Subcutaneous abdominal adipose tissue (tissue), 5 donors: ENCODE measurements around the gene EFCC1.

Experiments
- H3K27ac ChIP-seq: one replicate; pipeline ENCODE4 v1.7.0; 2013; ENCODE audit warnings: low read depth, mild to moderate bottlenecking, inconsistent platforms, low read length, moderate library complexity
- H3K27me3 ChIP-seq, 5 donors: one replicate each; pipeline ENCODE4 v1.7.0; 2013; ENCODE audit warnings: low read length in 5 of 5, inconsistent platforms in 1 of 5; ENCODE audit not compliant: control insufficient read depth in 5 of 5, insufficient read depth in 4 of 5
- H3K36me3 ChIP-seq, 5 donors: one replicate each; pipeline ENCODE4 v1.7.0; 2013; ENCODE audit warnings: low read length in 5 of 5; ENCODE audit not compliant: control insufficient read depth in 5 of 5, insufficient read depth in 5 of 5
- H3K4me1 ChIP-seq, 5 donors: one replicate each; pipeline ENCODE4 v1.7.0; 2013; ENCODE audit warnings: low read length in 5 of 5, mild to moderate bottlenecking in 3 of 5, moderate library complexity in 1 of 5; ENCODE audit not compliant: control insufficient read depth in 5 of 5, insufficient read depth in 5 of 5
- H3K4me3 ChIP-seq, 5 donors: one replicate each; pipeline ENCODE4 v1.7.0; 2013; ENCODE audit warnings: low read length in 5 of 5, low read depth in 1 of 5
- H3K9ac ChIP-seq, 5 donors: one replicate each; pipeline ENCODE4 v1.7.0; 2013; ENCODE audit warnings: low read length in 5 of 5, mild to moderate bottlenecking in 4 of 5, moderate library complexity in 3 of 5
- H3K9me3 ChIP-seq, 5 donors: one replicate each; pipeline ENCODE4 v1.7.0; 2013; ENCODE audit warnings: low read length in 5 of 5; ENCODE audit not compliant: control insufficient read depth in 5 of 5
- donor health status: healthy.
- donor health status: healthy.
- donor health status: healthy.
- donor health status: healthy.
- donor health status: healthy.

Gene EFCC1

DNA sequence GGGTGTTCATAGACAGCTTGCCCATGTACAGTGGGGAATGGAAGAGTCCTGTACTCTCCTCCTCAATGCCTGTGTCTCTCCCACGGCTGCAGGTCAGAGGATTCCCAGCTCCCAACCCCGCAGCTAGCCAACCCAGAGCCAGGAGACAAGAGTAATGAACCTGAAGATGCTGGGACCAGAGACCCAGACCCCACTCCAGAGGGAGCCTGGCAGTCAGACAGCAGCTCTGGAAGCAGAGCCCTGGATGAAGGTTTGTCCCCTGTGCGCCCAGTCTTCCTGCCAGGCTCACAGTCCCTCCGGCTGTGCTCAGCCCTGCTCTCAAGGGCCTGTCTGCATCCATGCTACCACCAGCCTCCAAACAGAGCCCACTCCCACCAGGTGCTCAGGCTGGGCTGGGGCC, 29.5 kb downstream of the EFCC1 start:
- H3K9ac ChIP-seq: no peak overlapping the region
- no peaks in the 10 kb centered on the region for H3K27me3 ChIP-seq
- peaks cover 5 to 22% (median 18%) of the 10 kb centered on the region in 5 donors for H3K4me1 ChIP-seq
- no peak overlapping the region for H3K4me3 ChIP-seq
- peaks cover 0 to 7% (median 0%) of the 10 kb centered on the region in 5 donors for H3K36me3 ChIP-seq
- H3K9me3 ChIP-seq: peaks cover 0 to 7% (median 3%) of the 10 kb centered on the region in 5 donors
- no peak overlapping the region for H3K27ac ChIP-seq

DNA sequence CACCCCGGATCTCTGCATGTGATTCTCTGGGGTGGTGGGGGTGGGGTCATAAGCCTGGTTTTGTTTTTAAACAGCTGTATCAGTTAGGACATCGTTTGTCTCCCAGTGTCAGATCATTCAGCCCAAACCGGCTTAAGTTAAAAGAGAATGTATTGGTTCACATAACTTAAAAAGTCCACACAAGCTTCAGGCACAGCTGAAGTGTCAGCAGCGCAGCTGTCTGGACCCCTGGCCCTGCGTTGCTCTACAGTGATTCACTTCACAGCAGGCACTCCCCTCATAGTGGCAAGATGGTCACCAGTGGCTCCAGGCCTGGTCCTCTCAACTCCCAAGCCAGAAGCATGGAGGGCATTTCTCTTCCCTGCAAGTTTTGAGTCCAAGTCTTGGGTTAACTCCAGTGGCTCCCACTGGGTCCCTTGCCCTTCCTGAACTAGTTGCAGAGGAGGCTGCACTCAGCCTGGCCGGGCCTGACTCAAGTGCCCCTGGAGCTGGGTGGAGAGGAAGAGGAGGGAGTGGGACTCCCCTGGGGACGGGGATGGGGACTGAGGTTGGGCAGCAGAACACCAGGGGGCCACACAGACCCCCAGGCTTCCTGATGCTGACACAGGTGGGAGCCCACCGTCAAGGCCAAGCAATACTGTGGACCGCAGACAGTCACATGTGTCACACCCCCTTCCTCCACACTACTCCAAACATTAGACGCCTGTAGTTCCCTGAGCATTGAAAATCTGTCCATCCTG, 30.5 kb downstream of the EFCC1 start:
- Histone ChIP-seq H3K4me3 (no peak overlapping the region), H3K4me1 (peaks cover 0 to 12% (median 8%) of the 10 kb centered on the region in 5 donors), H3K27ac (no peak overlapping the region), H3K36me3 (peaks cover 0 to 10% (median 0%) of the 10 kb centered on the region in 5 donors), H3K9me3 (peaks cover 0 to 7% (median 3%) of the 10 kb centered on the region in 5 donors), H3K9ac (peak overlapping the region in 1 of 5 donors; percentile 54), H3K27me3 (no peaks in the 10 kb centered on the region)

DNA sequence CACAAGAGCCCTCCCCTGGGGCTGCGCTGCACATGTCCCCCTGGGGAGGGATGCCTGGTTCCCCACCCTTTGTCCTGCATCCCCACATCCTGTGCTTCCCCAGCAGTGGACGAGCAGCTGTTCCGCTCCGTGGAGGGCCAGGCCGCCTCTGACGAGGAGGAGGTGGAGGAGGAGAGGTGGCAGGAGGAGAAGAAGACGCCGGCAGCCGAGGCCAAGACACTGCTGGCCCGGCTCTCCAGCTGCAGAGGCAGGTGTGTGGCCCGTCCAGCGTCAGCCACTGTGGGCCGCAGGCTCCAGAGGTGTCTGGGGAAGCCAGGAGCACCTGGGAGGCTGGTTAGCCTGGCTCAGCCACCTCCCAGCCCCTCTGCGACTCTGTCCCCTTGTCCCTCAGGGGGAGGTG, 31.6 kb downstream of the EFCC1 start:
- peaks cover 0 to 3% (median 0%) of the 10 kb centered on the region in 5 donors for H3K4me1 ChIP-seq
- no peak overlapping the region for H3K27ac ChIP-seq

DNA sequence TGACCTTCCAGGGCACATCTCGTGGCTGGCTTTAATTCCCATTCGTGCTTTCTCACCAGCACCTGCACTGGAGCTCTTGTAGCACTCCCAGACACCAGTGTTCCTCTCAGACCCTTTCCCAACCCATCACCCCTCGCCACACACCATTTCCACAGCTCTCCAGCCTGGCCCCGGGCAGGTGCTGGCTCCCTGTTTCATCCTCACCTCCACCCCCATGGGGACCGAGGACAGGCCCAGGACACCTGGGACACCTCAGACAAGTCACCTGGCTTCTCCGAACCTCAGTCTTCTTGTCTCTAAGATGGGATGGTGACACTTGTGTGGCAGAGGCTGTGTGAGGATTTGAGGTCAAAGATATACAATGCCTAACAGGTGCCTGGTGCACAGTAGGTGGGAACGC, 32.0 kb downstream of the EFCC1 start:
- Histone ChIP-seq H3K9ac (no peak overlapping the region), H3K36me3 (peaks cover 0 to 10% (median 0%) of the 10 kb centered on the region in 5 donors)

More for the DNA sequence above, 31.6 kb downstream of the EFCC1 start:
- no peak overlapping the region for H3K4me3 ChIP-seq
- H3K27me3 ChIP-seq: no peaks in the 10 kb centered on the region
- no peak overlapping the region for H3K9ac ChIP-seq
- peaks cover 0 to 10% (median 0%) of the 10 kb centered on the region in 5 donors for H3K36me3 ChIP-seq
- H3K9me3 ChIP-seq: peaks cover 0 to 7% (median 3%) of the 10 kb centered on the region in 5 donors

DNA sequence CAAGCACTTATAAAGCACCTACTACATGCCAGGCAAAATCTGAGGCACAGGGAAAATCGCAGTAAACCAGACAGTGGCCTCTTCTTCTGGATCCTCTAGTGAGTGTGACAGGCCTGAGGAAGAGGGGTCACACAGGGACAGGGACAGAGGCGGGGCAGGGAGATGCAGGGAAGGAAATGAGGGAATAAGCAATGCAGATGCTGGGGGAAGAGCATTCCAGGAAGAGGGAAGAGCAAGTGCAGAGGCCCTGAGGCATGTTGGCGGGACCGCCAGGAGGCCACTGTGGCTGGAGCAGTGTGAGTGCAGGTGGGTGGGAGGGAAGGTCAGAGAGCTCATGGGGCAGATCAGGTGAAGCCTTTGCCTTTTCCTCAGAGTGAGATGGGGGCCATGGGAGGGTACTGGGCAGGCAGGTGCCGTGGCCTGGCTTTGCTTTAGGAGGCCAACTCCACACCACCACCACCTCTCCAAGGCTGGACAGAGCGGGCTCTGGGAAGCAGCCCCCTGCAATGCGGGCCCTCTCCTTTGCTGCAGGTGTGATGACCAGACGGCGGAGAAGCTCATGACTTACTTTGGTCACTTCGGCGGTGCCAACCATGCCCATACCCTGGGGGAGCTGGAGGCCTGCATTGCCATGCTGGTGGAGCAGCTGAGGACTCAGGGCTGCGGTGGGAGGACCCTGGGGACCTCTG, 32.7 kb downstream of the EFCC1 start:
- H3K9me3 ChIP-seq: peaks cover 0 to 7% (median 3%) of the 10 kb centered on the region in 5 donors
- H3K9ac ChIP-seq: no peak overlapping the region
- H3K36me3 ChIP-seq: peaks cover 0 to 10% (median 0%) of the 10 kb centered on the region in 5 donors
- no peak overlapping the region for H3K4me3 ChIP-seq
- H3K27me3 ChIP-seq: peaks cover 0 to under 1% (median 0%) of the 10 kb centered on the region in 5 donors
- H3K4me1 ChIP-seq: peaks cover 0 to 3% (median 0%) of the 10 kb centered on the region in 5 donors
- H3K27ac ChIP-seq: no peak overlapping the region

More for the DNA sequence above, 32.0 kb downstream of the EFCC1 start:
- Histone ChIP-seq H3K27ac (no peak overlapping the region), H3K27me3 (no peaks in the 10 kb centered on the region), H3K4me3 (no peak overlapping the region), H3K4me1 (peaks cover 0 to 3% (median 0%) of the 10 kb centered on the region in 5 donors), H3K9me3 (peaks cover 0 to 7% (median 3%) of the 10 kb centered on the region in 5 donors)

DNA sequence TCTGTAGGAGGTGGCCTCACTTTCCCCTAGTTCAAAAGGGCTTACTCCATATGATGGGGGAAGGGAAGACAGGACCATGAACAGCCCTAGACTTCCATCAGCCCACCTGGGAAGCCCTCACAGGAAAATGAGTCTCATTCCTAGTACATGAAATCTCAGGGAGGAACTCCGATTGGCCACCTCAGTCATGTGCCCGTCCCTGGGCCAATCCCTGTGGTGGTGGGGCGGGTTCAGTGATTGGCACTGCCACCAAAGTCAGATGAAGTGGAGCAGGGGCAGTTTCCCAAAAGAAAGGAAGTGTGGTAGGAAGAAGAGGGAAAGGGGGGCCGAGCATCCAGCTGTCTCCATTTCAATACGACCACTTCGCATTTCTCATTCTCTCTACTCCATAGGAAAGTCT, 33.5 kb downstream of the EFCC1 start:
- Histone ChIP-seq H3K27ac (no peak overlapping the region), H3K27me3 (peaks cover 0 to 7% (median 4%) of the 10 kb centered on the region in 5 donors), H3K9ac (no peak overlapping the region), H3K4me3 (no peak overlapping the region), H3K9me3 (peaks cover 0 to 7% (median 3%) of the 10 kb centered on the region in 5 donors), H3K36me3 (peaks cover 0 to 10% (median 0%) of the 10 kb centered on the region in 5 donors), H3K4me1 (peaks cover 0 to 4% (median 0%) of the 10 kb centered on the region in 5 donors)

DNA sequence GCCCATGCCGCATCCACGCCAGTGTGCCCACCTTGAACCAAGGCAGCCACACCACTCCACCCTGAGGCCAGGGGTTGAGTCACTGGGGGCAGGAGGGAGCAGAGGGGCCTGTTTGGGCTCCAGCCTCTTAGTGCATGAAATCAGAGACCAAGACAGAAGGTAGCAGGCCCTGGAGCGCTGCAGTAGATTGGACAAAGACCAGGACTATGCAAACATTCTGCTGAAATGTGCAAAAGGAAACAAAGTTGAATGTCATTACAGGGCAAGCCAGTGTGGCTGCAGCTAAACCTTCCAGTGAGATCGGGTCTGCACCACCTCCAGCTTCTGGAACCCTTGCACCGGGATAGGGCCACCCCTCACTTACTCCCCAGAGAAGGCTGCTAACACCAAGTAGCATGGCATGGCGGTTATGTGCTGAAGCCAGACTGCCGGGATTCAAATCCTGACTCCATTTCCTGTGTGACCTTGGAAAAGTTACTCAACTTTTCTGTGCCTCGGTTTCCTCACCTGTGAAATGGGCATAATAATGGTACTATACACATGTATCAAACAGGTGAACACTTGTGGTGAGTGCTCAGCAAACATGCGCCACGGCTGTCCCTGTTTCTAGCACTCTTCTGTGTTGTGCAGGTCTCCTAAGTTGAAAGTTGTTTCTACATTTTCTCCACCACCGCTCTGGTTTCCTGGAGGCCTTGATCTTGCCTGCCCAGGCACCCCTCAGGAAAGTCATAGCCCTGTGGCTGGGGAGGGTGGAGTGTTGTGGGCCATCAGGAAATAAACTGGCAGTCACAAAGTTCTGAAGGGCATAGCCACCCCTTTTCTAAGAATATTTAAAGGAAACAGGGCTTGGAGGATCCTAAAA, 34.5 kb downstream of the EFCC1 start:
- H3K27me3 ChIP-seq: peaks cover 0 to 12% (median 7%) of the 10 kb centered on the region in 5 donors
- H3K4me3 ChIP-seq: no peak overlapping the region
- H3K27ac ChIP-seq: no peak overlapping the region
- peaks cover 0 to 2% (median 0%) of the 10 kb centered on the region in 5 donors for H3K9me3 ChIP-seq
- peaks cover 0 to 10% (median 0%) of the 10 kb centered on the region in 5 donors for H3K36me3 ChIP-seq
- H3K9ac ChIP-seq: no peak overlapping the region
- H3K4me1 ChIP-seq: peaks cover 0 to 5% (median 0%) of the 10 kb centered on the region in 5 donors

DNA sequence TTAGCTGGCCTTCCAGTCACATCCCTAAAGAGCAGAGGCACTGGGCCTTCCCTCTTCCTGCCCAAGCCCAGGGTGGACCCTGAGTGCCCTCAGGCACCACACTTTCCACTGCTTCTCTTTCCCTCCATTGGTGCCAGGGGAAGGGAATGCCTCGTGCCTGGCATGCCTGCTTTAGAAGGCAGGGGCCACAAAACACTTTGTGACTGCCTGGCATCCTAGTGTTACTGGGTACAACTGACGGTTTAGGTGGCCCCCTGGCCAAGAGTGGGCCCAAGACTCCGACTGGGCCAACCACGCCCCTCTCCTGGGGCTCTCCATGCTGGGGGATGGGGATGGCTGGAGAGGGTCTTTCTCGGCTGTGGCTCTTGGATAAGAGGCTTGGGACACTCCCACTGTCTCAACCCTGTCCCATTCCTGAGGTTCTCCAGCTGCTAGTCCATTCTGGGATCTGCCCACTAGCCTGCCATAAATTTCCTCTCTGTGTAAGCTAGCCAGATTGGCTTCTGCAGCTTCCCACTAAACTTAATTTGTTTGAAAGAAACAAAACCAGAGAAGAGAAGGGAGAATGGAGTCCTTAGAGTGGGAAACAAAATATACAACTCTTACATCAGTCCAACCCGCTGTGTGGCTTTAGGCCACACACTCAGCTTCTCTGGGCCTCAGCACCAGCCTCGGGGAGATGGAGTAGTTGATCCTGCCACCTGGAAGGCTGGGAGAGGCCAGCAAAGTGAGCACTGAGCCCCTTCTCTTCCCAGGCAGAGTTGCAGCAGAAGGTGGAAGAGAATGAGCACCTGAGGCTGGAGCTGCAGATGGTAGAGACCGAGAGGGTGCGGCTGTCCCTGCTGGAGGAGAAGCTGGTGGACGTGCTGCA, 35.4 kb downstream of the EFCC1 start:
- H3K27me3 ChIP-seq: peaks cover 0 to 12% (median 10%) of the 10 kb centered on the region in 5 donors
- peaks cover 0 to 5% (median 0%) of the 10 kb centered on the region in 5 donors for H3K4me1 ChIP-seq
- no peak overlapping the region for H3K4me3 ChIP-seq
- no peak overlapping the region for H3K9ac ChIP-seq
- H3K36me3 ChIP-seq: peaks cover 0 to 10% (median 0%) of the 10 kb centered on the region in 5 donors
- H3K9me3 ChIP-seq: no peaks in the 10 kb centered on the region
- no peak overlapping the region for H3K27ac ChIP-seq

DNA sequence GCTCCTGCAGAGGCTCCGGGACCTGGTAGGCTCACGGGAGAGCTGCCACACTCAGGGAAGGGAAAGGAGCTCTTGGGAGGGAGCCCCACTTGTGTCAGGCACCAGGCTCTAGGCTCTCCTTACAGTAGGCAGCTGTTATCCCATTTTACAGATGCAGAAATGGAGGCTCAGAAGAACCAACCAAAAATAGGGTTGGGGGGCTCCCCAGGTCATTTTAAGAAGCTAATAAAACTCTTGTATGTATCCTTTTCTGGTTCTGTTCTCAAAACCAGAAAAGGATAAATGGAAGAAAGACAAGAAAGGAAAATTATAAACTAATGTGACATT, 36.0 kb downstream of the EFCC1 start:
- Histone ChIP-seq H3K9ac (no peak overlapping the region), H3K4me1 (peaks cover 0 to 5% (median 0%) of the 10 kb centered on the region in 5 donors), H3K27me3 (peaks cover 0 to 12% (median 10%) of the 10 kb centered on the region in 5 donors), H3K9me3 (no peaks in the 10 kb centered on the region), H3K27ac (no peak overlapping the region), H3K36me3 (peaks cover 0 to 10% (median 0%) of the 10 kb centered on the region in 5 donors), H3K4me3 (no peak overlapping the region)
